ENCODE results near the gene AKAP10.

- TF ChIP-seq CTCF (IDR thresholded peaks at IDR 0.05) (no peak), ZFX (IDR thresholded peaks at IDR 0.05; ENCODE audit: borderline replicate concordance) (no peak)
These were observed 18.9 kb upstream of the AKAP10 start for GRCh38 chr17:19996502-19996901.

Data from 22Rv1 (cell line).